SK-N-MC (cell line): ENCODE results near the gene BOLA3.

Source experiments
- EZH2 ChIP-seq: fragments of 200-600 bp; sonication (generic); IDR thresholded peaks from one replicate; pipeline ENCODE4 v1.6.1; 2017; ENCODE audit warnings: antibody characterized with exemption
- FOXP2 ChIP-seq: optimal IDR thresholded peaks from 2 replicates; pipeline ENCODE3; 2011; ENCODE audit warnings: mild to moderate bottlenecking, moderate library complexity; ENCODE audit not compliant: insufficient read depth; ENCODE audit errors: extremely low read length, control extremely low read depth
- POLR2AphosphoS5 ChIP-seq: IDR thresholded peaks from 2 replicates; pipeline ENCODE4 v1.6.1; 2012; ENCODE audit warnings: mild to moderate bottlenecking, low read depth, low read length, borderline replicate concordance

DNA sequence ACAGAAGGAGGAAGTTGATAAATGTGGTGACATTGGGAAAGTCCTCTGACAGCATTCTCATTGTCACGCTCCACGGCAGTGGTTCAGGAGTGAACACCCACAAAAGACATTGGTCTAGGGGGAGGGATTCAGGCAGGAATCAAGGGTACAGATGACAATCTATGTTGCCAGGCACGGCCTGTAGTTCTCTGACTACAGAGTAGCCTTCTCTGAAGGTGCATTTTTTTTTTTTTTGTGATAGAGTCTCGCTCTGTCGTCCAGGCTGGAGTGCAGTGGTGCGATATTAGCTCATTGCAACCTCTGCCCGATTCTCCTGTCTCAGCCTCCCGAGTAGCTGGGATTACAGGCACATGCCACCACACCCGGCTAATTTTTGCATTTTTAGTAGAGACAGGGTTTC is 38.3 kb upstream of the BOLA3 start:
- TF ChIP-seq POLR2AphosphoS5 (no peak), EZH2 (no peak), FOXP2 (no peak)
